GM18511 (cell line): ENCODE measurements around the gene IGSF9B.

Experiments
- ATAC-seq: cut with Tn5 transposase; IDR thresholded peaks from one replicate; pipeline ENCODE4 v1.9.1; 2021; ENCODE audit warnings: mild to moderate bottlenecking, moderate library complexity; ENCODE audit not compliant: unreplicated experiment

Gene IGSF9B

DNA sequence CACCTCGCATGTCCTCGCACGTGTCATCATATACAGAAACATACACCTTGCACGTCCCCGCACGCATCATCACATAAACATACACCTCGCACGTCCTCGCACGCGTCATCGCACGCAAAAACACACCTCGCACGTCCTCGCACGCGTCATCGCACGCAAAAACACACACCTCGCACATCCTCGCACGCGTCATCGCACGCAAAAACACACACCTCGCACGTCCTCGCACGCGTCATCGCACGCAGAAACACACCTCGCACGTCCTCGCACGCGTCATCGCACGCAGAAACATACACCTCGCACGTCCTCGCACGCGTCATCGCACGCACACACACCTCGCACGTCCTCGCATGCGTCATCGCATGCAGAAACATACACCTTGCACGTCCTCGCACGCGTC, 16.7 kb downstream of the IGSF9B start:
- ATAC-seq = no peak

DNA sequence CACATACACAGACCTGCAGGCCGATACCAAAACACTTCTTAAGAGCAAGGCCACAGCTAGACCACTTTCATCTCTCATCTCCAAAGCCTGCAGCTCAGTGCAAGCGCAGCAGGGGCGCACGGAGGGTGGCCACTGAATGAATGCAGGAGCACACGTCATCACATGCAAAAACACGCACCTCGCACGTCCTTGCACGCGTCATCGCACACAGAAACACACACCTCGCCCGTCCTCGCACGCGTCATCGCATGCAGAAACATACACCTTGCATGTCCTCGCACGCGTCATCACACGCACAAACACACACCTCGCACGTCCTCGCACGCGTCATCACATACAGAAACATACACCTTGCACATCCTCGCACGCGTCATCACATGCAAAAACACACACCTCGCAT, 17.2 kb downstream of the IGSF9B start:
- no peak for ATAC-seq

DNA sequence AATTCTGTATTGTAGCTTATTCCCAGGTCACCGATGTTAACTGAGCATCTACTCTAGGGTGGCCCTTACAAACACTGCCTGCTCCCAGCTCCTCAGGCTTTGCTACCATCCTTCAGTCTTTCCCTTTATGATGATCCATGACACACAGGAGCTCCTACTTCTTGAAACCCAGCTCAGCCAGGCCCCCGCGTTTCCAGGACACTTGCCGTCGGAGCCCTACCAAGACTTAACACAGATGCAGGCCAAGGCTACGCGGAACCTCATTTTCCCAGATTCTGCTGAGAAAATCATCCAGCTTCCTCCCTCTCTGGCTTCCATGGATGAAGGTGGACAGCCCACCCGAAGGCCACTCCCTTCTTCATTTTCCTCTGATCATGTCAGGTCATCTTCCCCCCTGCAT, 18.6 kb downstream of the IGSF9B start:
- ATAC-seq = no peak

GRCh38 chr11:133937468-133937867, 19.3 kb downstream of the IGSF9B start:
- ATAC-seq = no peak

- no peak for ATAC-seq
Observed at GRCh38 chr11:133937015-133937414, 19.8 kb downstream of the IGSF9B start.

- ATAC-seq = no peak
Observed at GRCh38 chr11:133936592-133936991, 20.2 kb downstream of the IGSF9B start.

GRCh38 chr11:133936136-133936535, 20.6 kb downstream of the IGSF9B start:
- ATAC-seq = no peak

GRCh38 chr11:133935551-133935910, 21.2 kb downstream of the IGSF9B start:
- ATAC-seq = no peak

GRCh38 chr11:133934599-133935550, 21.9 kb downstream of the IGSF9B start:
- no peak for ATAC-seq

DNA sequence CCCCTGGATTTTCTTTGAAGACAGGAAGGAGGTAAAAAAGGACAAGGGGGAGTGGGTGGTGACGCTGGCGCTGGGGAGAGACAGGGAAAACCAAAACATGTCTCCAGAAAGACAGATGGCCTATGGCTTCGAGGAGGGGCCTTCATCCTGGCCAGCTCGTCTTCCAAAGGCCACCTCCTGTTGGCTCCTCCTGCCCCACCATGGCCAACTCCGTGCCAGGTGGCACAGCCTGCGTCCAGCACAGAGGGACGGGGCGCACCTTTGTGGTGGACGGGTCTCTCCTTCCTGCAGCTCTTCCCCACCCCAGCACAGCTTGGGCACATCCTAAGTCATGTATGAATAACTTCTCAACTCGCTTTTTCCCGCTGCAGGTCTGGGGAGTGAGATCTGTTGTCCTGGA, 22.7 kb downstream of the IGSF9B start:
- ATAC-seq = no peak

DNA sequence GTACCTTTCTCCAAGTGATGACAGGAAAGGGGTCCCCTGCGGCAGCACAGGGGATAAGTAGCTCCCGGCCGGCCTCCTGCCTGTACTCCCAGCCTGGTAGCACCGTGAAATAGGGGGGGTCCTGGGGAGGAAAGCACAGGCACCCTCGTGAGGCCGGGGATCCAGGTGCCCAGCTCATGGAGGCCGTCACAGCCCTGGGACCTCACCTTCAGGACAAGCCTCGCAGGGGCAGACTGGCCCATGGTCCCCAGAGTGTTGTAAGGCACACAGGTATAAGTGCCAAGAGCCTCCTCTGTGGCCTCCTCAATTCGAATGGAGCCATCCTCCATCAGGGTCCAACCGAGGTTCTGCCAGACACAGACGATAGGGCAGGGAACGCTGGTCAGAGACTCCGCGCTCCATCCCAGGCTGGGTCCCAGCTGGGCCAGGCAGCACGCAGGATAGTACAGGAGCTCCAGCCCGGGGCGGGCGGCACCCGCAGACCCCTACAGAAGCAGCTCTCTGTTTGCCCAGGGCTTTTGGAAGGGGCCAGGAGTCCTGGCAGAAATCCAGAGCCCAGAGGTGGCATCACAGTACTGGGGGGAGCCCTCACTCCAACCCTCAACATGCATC, 25.2 kb downstream of the IGSF9B start:
- ATAC-seq = no peak

DNA sequence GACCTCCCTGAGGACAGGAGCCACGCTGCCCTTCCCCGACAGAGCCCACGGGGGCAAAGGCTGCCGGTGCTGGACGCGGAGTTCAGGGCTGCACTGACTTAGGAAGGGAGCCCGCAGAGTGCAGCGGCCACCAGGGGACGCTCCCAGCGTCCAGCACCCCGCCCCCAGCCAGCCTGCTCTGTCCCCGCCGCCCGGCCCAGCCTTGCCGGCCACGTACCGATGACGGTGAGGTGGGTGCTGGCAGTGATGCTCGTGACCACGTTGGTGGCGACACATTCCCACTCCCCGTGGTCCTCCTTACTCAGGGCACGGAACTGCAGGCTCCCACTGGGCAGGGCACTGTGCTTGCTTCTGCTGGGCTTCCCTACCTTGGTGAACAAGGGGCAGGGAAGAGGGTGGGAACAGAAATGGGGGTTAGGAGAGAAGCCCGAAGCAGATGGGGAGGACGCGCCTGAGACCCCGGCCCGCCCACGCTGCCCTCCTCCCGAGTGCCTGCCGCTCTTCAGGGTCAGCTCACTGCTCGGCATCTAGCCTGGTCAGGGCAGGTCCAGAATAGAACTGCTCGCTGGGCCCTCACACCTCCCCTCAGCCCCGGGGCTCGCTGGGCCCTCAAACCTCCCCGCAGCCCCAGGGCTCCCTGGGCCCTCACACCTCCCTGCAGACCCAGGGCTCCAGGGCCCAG, 25.9 kb downstream of the IGSF9B start:
- ATAC-seq = no peak

GRCh38 chr11:133930053-133930766, 26.6 kb downstream of the IGSF9B start:
- ATAC-seq = no peak

- no peak for ATAC-seq
Observed at GRCh38 chr11:133929401-133930052, 27.2 kb downstream of the IGSF9B start.

DNA sequence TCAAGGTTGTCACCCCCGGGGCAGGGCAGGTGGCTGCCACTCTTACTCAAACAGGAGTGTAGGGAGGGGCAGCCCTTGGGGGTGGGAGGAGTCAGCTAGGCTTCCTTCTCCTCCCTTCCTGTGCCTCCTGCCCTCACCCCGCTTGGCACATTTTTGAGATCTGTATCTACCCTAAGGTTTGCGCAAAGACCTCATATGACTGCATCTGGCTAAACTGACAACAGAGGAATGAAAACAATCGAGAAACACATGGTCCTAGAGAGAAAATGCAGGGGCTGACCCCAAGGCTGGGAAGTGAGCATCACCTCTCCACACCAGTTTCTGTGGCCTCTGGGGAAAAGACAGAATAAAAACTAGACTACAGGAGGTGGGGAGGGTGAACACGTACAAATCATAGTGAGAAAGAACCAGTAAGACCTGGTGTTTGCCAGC, 28.1 kb downstream of the IGSF9B start:
- ATAC-seq = peak; percentile 48

DNA sequence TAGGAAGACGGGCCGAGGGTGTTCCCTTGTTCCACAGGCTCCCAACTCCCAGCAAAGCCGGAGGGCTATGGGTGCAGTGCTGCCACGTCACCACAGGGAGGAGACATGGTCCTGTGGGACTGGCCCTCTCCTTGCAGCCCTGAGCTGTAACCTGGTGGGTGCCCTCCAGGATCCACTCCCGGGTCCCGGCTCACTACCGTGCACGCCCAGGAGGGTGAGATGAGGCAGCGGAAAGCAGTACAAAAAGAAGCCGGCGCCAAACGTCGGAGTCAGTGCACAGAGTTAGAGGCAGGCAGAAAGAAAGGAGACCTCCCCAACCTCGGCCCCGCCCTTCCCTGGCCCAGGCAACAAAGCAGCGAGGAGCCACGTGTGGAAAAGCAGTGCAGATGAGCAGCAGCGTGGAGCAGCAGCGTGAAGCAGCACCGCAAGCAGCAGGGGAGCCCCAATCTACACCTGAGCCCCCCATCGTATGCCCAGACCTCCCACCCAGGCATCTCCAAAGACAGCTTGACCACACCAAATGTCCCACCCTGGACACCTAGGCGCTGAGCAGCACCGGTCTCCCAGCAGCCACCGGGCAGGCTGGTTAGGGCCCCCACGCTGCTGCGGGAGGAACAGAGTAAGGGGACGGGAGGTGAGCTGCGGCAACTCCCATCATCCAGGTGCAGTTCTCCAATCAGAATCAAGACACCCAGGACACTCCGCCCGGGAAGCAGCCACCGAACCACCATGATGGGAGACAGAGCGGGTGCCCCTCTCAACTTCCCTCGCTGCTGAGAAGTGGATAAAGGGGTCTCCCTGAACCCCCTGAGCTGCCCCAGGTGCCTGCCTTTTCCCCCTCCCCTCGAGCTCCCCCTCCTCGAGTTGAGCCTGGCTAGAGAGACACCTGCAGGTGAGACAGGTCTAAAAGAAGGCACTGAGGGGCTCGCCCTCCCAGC, 28.8 kb downstream of the IGSF9B start:
- ATAC-seq = peak; percentile 87

DNA sequence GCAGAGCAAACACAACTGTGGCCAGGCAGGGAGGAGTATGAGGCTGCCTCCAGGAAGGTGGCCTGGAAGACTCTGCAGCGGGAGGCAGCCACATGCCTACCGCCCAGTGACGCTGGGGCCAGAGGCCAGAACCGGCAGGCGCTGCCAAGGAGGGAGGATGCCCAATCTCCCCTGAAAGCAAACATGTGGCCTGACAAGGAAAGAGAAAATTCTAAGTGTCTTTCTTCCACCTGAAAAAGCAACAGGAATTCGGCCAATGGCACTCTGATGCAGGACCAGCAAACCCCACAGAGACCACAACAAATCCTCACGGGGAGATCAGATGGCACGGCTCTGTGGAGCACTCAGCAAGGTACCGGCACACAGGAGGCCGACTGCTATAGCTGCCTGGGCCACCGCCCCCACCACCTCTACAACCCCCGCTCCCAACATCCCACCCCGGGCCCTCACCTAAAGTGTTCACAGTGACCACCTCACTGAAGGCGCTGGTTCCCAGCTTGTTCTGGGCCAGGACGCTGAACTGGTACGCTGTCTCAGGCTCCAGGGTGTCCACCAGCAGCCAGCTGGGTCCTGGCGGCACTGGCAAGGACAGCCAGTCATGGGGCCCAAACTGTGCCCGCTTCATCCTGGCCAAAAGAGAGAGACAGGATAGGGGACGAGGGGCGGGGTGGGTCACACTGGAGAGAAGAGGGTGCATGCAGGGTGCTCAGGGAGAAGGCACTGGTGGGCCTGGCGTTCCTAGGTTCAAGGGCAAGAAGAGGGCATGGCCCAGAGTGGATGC, 30.1 kb downstream of the IGSF9B start:
- ATAC-seq = no peak

GRCh38 chr11:133925756-133926155, 31.0 kb downstream of the IGSF9B start:
- ATAC-seq = no peak

- ATAC-seq = no peak
Observed at GRCh38 chr11:133924661-133925060, 32.1 kb downstream of the IGSF9B start.
